ENCODE measurements around the gene BPIFA1. TPM values are rescaled to one million over a fixed set of nuclear protein-coding genes. Genes with fewer than 3 reads are reported as not detected.

BPIFA1 gene
- total RNA-seq, 2 experiments from 2014 or later, result not detected

DNA sequence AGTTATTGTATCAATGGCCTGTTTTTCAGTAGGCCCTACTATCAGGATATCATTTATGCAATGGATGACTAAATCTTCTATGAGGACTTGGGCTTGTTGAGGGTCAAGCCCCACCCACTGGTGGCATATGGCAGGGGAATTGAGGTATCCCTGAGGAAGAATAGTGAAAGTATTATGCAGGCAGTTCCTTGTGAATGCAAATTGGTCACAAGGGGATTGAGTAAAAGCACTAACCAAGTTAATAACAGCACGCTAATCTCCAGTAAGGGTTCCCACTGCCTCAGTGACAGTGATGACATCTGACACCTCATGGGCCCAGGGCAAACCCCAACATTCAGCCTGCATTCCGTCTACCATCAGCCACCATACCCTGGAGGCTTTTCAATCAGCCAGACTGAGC, 14.9 kb downstream of the BPIFA1 start:
- DNase-seq (no peak), ATAC-seq (no peak)
- no peak overlapping the region for H3K4me3 Mint-ChIP-seq
- H3K27ac Mint-ChIP-seq, result no peak overlapping the region
- CTCF ChIA-PET, result no interaction called here
- H3K36me3 Mint-ChIP-seq, result no peaks in the 10 kb centered on the region
- H3K27me3 Mint-ChIP-seq, result peaks cover 17% of the 10 kb centered on the region
- no peaks in the 10 kb centered on the region for H3K4me1 Mint-ChIP-seq
- no peaks in the 10 kb centered on the region for H3K9me3 Mint-ChIP-seq (ENCODE audit: low read depth)

DNA sequence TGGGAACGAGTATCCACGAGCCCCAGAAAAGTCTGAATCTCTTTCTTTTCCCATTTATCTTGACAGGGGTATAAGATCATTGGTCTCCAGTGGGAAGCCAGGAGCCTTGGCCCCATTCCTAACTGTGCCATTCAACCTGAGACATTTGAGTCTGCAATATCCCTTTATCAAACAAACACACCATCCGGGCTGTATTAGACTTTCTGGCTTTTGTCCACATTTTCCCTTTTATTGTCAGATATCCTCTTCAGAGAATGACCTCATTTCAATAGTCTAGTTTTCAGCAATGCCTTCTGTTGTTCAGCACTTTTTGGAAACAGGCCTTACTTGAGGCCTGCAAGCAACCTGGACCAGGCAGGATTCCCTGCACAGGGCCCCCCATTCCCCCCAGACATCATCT, 15.7 kb downstream of the BPIFA1 start:
- no peaks in the 10 kb centered on the region for H3K9me3 Mint-ChIP-seq (ENCODE audit: low read depth)
- H3K4me3 Mint-ChIP-seq, result no peak overlapping the region

DNA sequence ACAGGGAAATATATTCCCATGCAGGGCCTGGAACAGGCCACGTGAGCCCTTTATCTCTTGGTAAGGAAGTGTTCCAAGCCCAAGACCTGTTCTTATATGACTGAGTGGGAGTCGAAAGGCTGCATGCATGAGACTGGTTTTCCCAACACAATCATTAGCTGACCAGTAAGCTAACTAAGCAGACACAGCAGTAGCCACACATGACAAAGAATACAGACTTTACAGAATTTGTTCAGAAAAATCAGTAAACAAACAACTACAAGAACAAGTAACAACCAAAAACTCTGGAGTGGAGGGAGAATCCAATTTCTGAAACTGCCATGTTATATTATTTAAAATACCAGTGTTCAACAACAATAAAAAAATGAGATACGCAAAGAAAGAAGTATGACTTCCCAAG, 16.7 kb downstream of the BPIFA1 start:
- no peaks in the 10 kb centered on the region for H3K36me3 Mint-ChIP-seq
- ATAC-seq, result no peak
- H3K4me3 Mint-ChIP-seq, result no peak overlapping the region
- no peak overlapping the region for H3K27ac Mint-ChIP-seq
- H3K4me1 Mint-ChIP-seq, result no peaks in the 10 kb centered on the region
- no peak for DNase-seq
- H3K27me3 Mint-ChIP-seq, result peaks cover 28% of the 10 kb centered on the region
- CTCF ChIA-PET, result interaction anchor here (0.6 kb wide), 1 partner anchor 23 kb away, joined by 3 read pairs; no protein-coding TSS in a partner anchor
- H3K9me3 Mint-ChIP-seq (ENCODE audit: low read depth), result no peaks in the 10 kb centered on the region

More for the DNA sequence above, 15.7 kb downstream of the BPIFA1 start:
- no peaks in the 10 kb centered on the region for H3K4me1 Mint-ChIP-seq
- CTCF ChIA-PET, result no interaction called here
- no peaks in the 10 kb centered on the region for H3K36me3 Mint-ChIP-seq
- DNase-seq (no peak), ATAC-seq (no peak)
- peaks cover 20% of the 10 kb centered on the region for H3K27me3 Mint-ChIP-seq
- no peak overlapping the region for H3K27ac Mint-ChIP-seq

DNA sequence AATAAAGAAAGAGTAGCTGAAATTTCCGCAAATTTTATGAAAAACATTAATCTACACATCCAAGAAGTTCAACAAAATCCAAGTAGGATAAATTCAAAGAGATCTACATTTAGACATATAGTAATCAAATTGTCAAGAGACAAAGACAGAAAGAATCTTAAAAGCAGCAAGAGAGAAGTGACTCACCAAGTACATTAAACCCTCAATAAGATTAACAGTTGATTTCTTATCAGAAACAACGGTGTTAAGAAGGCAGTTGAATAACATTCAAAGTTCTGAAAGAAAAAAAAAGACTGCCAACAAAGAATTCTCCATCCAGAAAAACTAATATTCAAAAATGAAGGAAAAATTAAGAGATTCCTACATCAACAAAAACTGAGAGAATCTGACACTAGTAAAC, 19.2 kb downstream of the BPIFA1 start:
- CTCF ChIA-PET, result no interaction called here
- H3K36me3 Mint-ChIP-seq, result no peaks in the 10 kb centered on the region
- no peak overlapping the region for H3K4me3 Mint-ChIP-seq
- H3K9me3 Mint-ChIP-seq (ENCODE audit: low read depth), result no peaks in the 10 kb centered on the region
- no peaks in the 10 kb centered on the region for H3K4me1 Mint-ChIP-seq
- H3K27me3 Mint-ChIP-seq, result peaks cover 35% of the 10 kb centered on the region
- DNase-seq (no peak), ATAC-seq (no peak)
- H3K27ac Mint-ChIP-seq, result no peak overlapping the region

DNA sequence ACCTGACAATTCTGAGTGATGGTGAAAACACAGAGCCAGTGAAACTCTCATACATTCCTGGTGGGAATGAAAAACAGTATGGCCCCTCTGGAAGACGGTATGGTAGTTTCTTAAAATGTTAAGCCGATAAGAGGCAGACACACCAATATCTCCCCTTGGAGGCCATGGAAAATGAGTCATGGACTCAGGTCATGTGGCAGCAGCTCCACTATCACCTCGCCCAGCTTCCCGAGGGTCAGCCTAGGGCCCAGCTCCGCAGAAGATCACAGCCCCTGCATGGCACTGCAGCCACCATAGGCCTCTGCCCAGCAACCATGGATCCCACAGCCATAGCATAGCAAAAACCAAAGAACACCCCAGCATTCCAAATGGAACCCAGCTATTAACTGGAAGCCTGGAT, 21.4 kb downstream of the BPIFA1 start:
- Mint-ChIP-seq H3K9me3 (ENCODE audit: low read depth) (no peaks in the 10 kb centered on the region), H3K27ac (no peak overlapping the region), H3K4me3 (no peak overlapping the region), H3K27me3 (peaks cover 53% of the 10 kb centered on the region), H3K36me3 (no peaks in the 10 kb centered on the region), H3K4me1 (no peaks in the 10 kb centered on the region)
- CTCF ChIA-PET, result no interaction called here
- DNase-seq, result no peak
- ATAC-seq, result no peak

DNA sequence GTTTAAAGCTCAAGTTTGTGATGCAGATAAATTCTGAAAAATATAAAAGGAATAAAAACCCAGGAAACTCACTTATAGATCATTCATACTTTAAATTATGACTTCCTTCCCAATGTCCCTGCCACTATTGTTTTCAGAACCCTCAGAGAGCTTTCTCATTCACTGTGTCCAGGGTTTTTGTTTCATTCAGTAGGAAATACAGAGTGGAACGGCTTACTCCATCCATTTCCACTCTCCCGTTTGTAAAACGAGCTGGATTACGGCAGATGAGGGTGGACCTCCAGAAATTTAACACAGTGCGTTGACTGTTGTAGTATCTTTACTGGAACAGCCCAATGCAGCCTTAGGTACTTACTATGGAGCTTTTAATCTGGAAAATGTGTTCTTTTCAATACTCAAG, 23.6 kb downstream of the BPIFA1 start:
- H3K4me1 Mint-ChIP-seq, result no peaks in the 10 kb centered on the region
- ATAC-seq (no peak), DNase-seq (no peak)
- peaks cover 64% of the 10 kb centered on the region for H3K27me3 Mint-ChIP-seq
- H3K4me3 Mint-ChIP-seq, result no peak overlapping the region
- no peaks in the 10 kb centered on the region for H3K36me3 Mint-ChIP-seq
- no peak overlapping the region for H3K27ac Mint-ChIP-seq
- no peaks in the 10 kb centered on the region for H3K9me3 Mint-ChIP-seq (ENCODE audit: low read depth)
- CTCF ChIA-PET, result no interaction called here

DNA sequence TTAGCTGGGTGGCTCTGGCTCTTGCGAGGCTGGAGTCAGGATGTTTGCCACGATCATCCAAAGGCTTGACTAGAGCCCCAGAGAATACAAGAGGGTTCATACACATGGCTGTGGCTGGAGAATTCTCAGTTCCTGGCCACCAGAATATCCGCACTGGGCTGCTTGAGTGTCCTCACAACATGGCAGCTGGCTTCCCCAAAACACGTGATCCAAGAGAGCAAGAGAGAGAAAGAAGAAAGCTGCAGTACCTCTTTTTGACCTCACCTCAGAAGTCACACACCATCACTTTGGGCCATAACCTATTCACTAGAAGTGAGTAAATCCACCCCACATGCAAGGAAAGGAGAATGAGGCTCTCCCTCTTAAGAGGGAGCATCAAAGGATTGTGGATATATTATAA, 25.7 kb downstream of the BPIFA1 start:
- no peaks in the 10 kb centered on the region for H3K9me3 Mint-ChIP-seq (ENCODE audit: low read depth)
- no peaks in the 10 kb centered on the region for H3K4me1 Mint-ChIP-seq
- H3K27ac Mint-ChIP-seq, result no peak overlapping the region
- no peak overlapping the region for H3K4me3 Mint-ChIP-seq
- DNase-seq, result no peak
- CTCF ChIA-PET, result interaction anchor here (1.0 to 1.8 kb wide), 3 partner anchors 31 to 506 kb away, joined by 3 to 5 read pairs (median 4); no protein-coding TSS in a partner anchor
- H3K27me3 Mint-ChIP-seq, result peaks cover 50% of the 10 kb centered on the region
- ATAC-seq, result no peak
- no peaks in the 10 kb centered on the region for H3K36me3 Mint-ChIP-seq

DNA sequence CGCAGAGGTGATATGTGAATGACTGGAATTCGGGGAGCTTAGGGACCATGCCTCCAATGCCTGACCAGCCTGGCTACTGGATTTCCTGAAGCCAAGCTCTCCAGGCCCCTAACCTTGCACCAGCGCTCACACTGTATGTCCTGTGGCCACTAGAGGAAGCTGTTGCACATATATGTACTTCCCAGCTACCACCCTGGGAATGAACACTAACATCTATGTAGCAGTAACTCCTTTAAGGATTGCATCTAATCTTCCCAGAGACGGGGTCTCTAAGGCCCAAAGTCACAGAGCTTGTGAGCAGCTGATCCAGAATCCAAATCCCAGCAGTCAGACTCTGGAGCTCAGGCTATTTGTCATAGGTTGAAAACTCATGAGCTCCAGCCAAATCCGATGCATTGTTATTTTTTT, 26.9 kb downstream of the BPIFA1 start:
- ATAC-seq, result peak; percentile 57
- no peak for DNase-seq
- Mint-ChIP-seq H3K9me3 (ENCODE audit: low read depth) (no peaks in the 10 kb centered on the region), H3K4me1 (no peaks in the 10 kb centered on the region), H3K27me3 (peaks cover 41% of the 10 kb centered on the region), H3K36me3 (no peaks in the 10 kb centered on the region), H3K27ac (no peak overlapping the region), H3K4me3 (no peak overlapping the region)
- CTCF ChIA-PET, result interaction anchor here (0.8 to 1.8 kb wide), 10 partner anchors 8 to 406 kb away, joined by 3 to 5 read pairs (median 4); no protein-coding TSS in a partner anchor

DNA sequence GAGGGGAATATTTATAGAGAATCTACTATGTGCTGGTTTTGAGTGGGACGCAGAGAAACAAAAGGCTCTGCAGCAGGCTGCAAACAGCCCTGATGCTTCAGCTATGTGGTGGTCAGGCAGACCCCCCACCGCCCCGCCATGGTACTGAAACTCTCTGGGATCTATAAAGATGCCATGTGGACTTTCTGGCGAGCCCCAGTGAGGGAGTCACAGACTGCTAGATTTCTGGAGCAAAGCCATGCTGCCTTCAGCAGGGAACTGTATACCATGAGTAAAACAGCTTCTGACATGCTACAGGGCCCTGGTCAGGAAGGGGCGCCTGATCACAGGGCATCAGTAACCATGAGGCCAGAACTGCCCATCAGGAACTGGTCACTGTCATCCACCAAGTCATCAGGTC, 28.0 kb downstream of the BPIFA1 start:
- no peak for ATAC-seq
- Mint-ChIP-seq H3K27ac (no peak overlapping the region), H3K36me3 (no peaks in the 10 kb centered on the region), H3K4me1 (no peaks in the 10 kb centered on the region), H3K4me3 (no peak overlapping the region), H3K27me3 (peaks cover 44% of the 10 kb centered on the region), H3K9me3 (ENCODE audit: low read depth) (no peaks in the 10 kb centered on the region)
- CTCF ChIA-PET, result interaction anchor here (1.1 to 1.2 kb wide), 2 partner anchors 15 to 91 kb away, joined by 3 to 4 read pairs; no protein-coding TSS in a partner anchor
- no peak for DNase-seq

DNA sequence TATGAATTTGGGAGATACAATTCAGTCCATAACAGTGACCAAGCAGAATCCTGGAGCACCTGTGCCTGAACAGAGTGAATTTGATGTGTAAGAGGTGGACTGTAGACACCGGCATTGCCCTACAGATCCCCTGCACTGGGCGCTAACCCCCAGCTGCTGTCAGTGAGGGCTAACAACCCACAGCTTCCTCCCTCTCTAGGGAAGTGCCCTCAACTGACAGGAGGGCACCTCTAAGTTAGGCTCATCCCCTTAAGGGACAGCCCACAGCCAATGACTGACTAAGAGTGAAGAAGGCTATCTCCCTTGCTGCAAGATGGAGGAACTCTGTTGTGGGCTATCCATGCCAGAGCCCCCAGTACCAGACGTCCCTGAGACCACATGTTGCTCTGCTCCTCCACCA, 31.9 kb downstream of the BPIFA1 start:
- no peaks in the 10 kb centered on the region for H3K9me3 Mint-ChIP-seq (ENCODE audit: low read depth)
- peaks cover 36% of the 10 kb centered on the region for H3K27me3 Mint-ChIP-seq
- DNase-seq, result no peak
- peaks cover under 1% of the 10 kb centered on the region for H3K4me1 Mint-ChIP-seq
- CTCF ChIA-PET, result no interaction called here
- no peak overlapping the region for H3K27ac Mint-ChIP-seq
- no peak overlapping the region for H3K4me3 Mint-ChIP-seq
- no peaks in the 10 kb centered on the region for H3K36me3 Mint-ChIP-seq
- no peak for ATAC-seq

DNA sequence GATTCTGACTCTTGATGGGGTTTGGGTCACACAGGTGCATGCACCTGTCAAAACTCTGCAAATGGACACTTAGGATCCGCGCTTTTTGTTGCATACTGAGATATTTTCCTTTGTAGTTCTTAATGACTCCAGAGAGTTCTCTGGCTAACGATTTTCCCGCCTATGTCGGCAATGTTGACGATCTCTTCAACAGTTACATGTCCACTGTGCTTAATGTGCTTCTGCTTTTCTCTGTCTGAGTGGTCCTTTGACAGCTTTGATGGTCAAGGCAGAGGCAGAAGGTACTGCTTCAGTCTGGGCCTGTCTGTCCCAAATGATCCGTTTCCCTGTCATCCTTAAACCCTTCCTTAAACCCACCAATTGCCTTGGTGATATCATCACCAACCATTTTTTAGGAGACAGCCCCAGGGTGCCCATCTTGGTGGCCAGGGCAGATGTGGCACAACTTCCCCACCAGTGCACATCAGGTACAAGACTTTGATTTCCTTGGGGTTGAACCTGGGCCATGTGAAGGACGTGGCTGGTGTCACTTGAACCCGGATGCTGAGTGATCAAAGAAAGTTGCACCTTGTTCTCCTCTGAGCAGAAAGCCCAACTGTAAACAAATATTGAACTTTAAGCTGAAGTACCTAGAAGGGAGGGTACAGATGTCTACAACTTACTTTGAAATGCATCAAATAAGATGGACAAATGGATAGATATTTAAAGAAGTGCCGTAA, 36.5 kb downstream of the BPIFA1 start:
- H3K36me3 Mint-ChIP-seq, result no peaks in the 10 kb centered on the region
- no peak overlapping the region for H3K4me3 Mint-ChIP-seq
- CTCF ChIA-PET, result no interaction called here
- peaks cover 29% of the 10 kb centered on the region for H3K27me3 Mint-ChIP-seq
- ATAC-seq (no peak), DNase-seq (no peak)
- no peak overlapping the region for H3K27ac Mint-ChIP-seq
- H3K4me1 Mint-ChIP-seq, result peaks cover 8% of the 10 kb centered on the region
- H3K9me3 Mint-ChIP-seq (ENCODE audit: low read depth), result no peaks in the 10 kb centered on the region

DNA sequence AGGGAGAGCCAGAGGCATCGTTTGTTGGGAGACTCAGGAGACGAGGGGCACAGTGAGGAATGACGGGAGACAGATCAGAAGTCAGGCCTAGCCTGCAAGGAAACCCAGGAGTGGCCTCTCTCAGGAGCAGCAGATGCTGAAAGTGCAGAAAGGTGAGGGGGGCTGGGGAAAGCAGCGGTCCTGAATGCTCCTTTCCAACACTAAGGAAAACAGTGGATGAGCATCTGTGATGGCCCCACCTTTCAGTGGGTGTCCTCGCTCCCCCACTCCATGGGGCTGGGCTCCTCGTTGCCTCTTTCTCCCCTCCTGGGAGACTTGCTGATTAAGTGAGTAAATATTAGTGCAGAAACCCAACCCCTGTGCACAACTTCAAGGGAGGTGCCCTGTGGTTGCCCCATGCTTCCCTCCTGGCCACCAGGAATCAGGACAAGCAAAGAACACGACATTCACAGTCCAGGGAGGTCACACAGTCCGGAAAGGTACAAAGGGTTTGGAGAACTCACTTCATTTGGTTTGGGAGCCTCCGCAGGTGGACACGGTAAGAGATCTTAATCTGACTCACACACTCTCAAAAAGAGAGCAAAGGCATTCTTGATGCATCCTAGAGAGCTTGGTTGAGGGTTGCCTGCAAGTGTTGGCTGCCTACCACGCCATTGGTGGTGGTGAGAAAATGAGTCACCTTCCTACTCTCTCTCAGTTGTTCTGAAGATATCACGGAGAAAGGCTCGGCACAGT, 37.5 kb downstream of the BPIFA1 start:
- ATAC-seq (peak; percentile 74), DNase-seq (peak; percentile 58)
- peaks cover 8% of the 10 kb centered on the region for H3K4me1 Mint-ChIP-seq
- peaks cover 29% of the 10 kb centered on the region for H3K27me3 Mint-ChIP-seq
- H3K4me3 Mint-ChIP-seq, result no peak overlapping the region
- no peak overlapping the region for H3K27ac Mint-ChIP-seq
- CTCF ChIA-PET, result no interaction called here
- H3K36me3 Mint-ChIP-seq, result no peaks in the 10 kb centered on the region
- no peaks in the 10 kb centered on the region for H3K9me3 Mint-ChIP-seq (ENCODE audit: low read depth)

DNA sequence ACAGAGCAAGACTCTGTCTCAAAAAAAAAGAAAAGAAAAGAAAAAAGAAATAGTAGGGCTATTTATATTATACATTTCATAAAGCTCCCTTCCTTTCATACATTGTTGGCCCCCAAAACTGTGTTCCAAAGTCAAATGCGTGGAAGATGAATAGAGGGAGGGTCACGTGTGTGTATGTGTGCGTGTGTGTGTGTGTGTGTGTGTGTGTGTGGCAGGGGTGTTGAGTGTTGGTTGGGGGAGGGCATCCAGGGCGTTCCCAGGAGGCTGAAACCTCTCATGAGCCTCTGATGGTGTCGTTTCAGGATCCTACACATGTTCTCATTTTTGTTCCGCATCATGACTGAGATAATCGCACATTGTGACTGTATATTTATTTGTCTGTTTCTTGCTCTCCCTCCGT, 39.4 kb downstream of the BPIFA1 start:
- no peak for ATAC-seq
- Mint-ChIP-seq H3K4me1 (peaks cover 8% of the 10 kb centered on the region), H3K27me3 (peaks cover 41% of the 10 kb centered on the region), H3K4me3 (no peak overlapping the region), H3K27ac (no peak overlapping the region), H3K36me3 (no peaks in the 10 kb centered on the region), H3K9me3 (ENCODE audit: low read depth) (no peaks in the 10 kb centered on the region)
- DNase-seq, result no peak
- CTCF ChIA-PET, result interaction anchor here (1.5 kb wide), 1 partner anchor 17 kb away, joined by 4 read pairs; no protein-coding TSS in a partner anchor

DNA sequence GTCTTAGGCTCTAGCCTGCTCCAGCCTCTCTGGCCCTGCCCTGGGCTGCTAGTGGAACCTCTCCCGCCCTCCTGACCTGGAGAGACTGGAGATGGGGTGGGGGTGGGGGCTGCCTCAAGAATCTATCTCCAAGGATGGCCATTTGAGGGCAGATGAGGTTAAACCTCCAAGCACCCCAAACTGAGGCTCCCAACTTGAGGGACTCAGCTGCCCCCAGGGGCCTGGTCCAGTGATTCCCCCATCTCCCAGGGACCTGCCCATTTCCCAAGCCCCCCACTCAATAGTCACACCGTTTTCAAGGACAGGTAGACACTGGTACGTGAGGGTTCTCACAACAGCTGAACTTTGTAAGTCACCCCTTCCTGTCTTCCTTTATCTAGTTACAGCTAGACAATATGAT, 40.1 kb downstream of the BPIFA1 start:
- peaks cover 8% of the 10 kb centered on the region for H3K4me1 Mint-ChIP-seq
- ATAC-seq (no peak), DNase-seq (no peak)
- no peaks in the 10 kb centered on the region for H3K9me3 Mint-ChIP-seq (ENCODE audit: low read depth)
- H3K4me3 Mint-ChIP-seq, result no peak overlapping the region
- CTCF ChIA-PET, result interaction anchor here (1.5 kb wide), 1 partner anchor 17 kb away, joined by 4 read pairs; no protein-coding TSS in a partner anchor
- H3K36me3 Mint-ChIP-seq, result no peaks in the 10 kb centered on the region
- no peak overlapping the region for H3K27ac Mint-ChIP-seq
- peaks cover 38% of the 10 kb centered on the region for H3K27me3 Mint-ChIP-seq

All from activated CD8-positive, alpha-beta memory T cell treated with anti-CD3 and anti-CD28 coated beads, Interleukin-2, amount 10 ng/mL, durations not matched to agents 7 days and 5 days (primary cell).